ENCODE measurements around the gene LRRC8B. TPM values are rescaled to one million over a fixed set of nuclear protein-coding genes. Genes with fewer than 3 reads are reported as not detected.
A peak's percentile ranks its signal among the peaks of the same experiment; 100 is the strongest.

The LRRC8B gene
- 3.7 and 5.2 TPM in 2 replicates for polyA plus RNA-seq (2012; rRNA removed)
- polyA plus RNA-seq (2012; cell fraction: cytosol; rRNA removed), result 4.5 and 5.8 TPM in 2 replicates
- 2.7 and 4.4 TPM in 2 replicates for polyA plus RNA-seq (2012; cell fraction: nucleus; rRNA removed)

- CTCF ChIA-PET, result interaction anchor here (1.0 kb wide), 1 partner anchor 541 kb away, joined by 3 read pairs; no protein-coding TSS in a partner anchor
- Histone ChIP-seq H3F3A (replicated peaks; ENCODE audit: insufficient read depth) (peaks cover 11% of the 10 kb centered on the region), H3K79me2 (ENCODE audit: insufficient read depth) (no peaks in the 10 kb centered on the region), H3K36me3 (replicated peaks in 1 of 2; ENCODE audit: control insufficient read depth in 1 of 2, insufficient read depth in 2 of 2, low read length in 1 of 2) (peaks cover 0 to 7% of the 10 kb centered on the region in 2 experiments), H3K9me3 (no peaks in the 10 kb centered on the region), H2AFZ (ENCODE audit: low read depth) (peak within 1 kb of the TSS; percentile 96), H3K27me3 (ENCODE audit: insufficient read depth) (no peaks in the 10 kb centered on the region), H3K27ac (ENCODE audit: low read depth in 2 of 2, low read length in 1 of 2) (peak within 1 kb of the TSS in 1 of 2 experiments; percentile 90; a peak in 2 of 4 replicates), H4K20me1 (ENCODE audit: insufficient read depth) (no peaks in the 10 kb centered on the region), H3K4me2 (peak within 1 kb of the TSS; percentile 85), H3K9me2 (no peaks in the 10 kb centered on the region), H3K4me3 (ENCODE audit: low read depth in 2 of 2, low read length in 1 of 2) (peak within 1 kb of the TSS; percentile 82 to 100), H3K4me1 (ENCODE audit: control insufficient read depth in 1 of 2, insufficient read depth in 2 of 2, low read depth in 1 of 2, low read length in 1 of 2) (peaks cover 0 to 9% of the 10 kb centered on the region in 2 experiments; a peak in 2 of 4 replicates), H3K9ac (peak within 1 kb of the TSS; percentile 71)
- peak; percentile 94 for DNase-seq
- TF ChIP-seq YY1 (IDR thresholded peaks at IDR 0.05; ENCODE audit: low read depth), result peak; percentile 29; the same call in 1 of the 2 replicates
- no peak for TF ChIP-seq REST (IDR thresholded peaks at IDR 0.05; ENCODE audit: low read depth, low read length)
- peak; percentile 76 for TF ChIP-seq MXI1 (IDR thresholded peaks at IDR 0.05; ENCODE audit: low read depth, low read length)
- TF ChIP-seq FOSL2 (IDR thresholded peaks at IDR 0.05; ENCODE audit: borderline replicate concordance, low read depth), result peak; percentile 14; the same call in 1 of the 2 replicates
- TF ChIP-seq SIN3A (IDR thresholded peaks at IDR 0.05; ENCODE audit: borderline replicate concordance, low read depth, low read length), result no peak
- TF ChIP-seq TEAD4 (IDR thresholded peaks at IDR 0.05; ENCODE audit: borderline replicate concordance, insufficient read depth), result no peak
- TF ChIP-seq POLR2AphosphoS5 (IDR thresholded peaks at IDR 0.05; ENCODE audit: low read depth, low read length), result peak; percentile 61; the same call in 1 of the 2 replicates
- TF ChIP-seq NRF1 (IDR thresholded peaks at IDR 0.05; ENCODE audit: low read depth, low read length), result no peak
- TF ChIP-seq SMC3 (IDR thresholded peaks at IDR 0.05; ENCODE audit: low read depth, low read length), result no peak
- TF ChIP-seq USF1 (IDR thresholded peaks at IDR 0.05; ENCODE audit: borderline replicate concordance, low read depth), result peak; percentile 17; the same call in 1 of the 2 replicates
- peak; percentile 25; the same call in 1 of the 2 replicates for TF ChIP-seq TCF12 (IDR thresholded peaks at IDR 0.05)
- TF ChIP-seq RCOR1 (IDR thresholded peaks at IDR 0.05; ENCODE audit: low read length), result 0 out of 2 replicates have a peak, but pooled peaks have one; percentile 23
- TF ChIP-seq CHD2 (IDR thresholded peaks at IDR 0.05; ENCODE audit: low read length, partially characterized antibody), result peak; percentile 53
- peak; percentile 78; the same call in 1 of the 2 replicates for TF ChIP-seq MAX (IDR thresholded peaks at IDR 0.05; ENCODE audit: low read depth)
- POLR2A ChIA-PET, result no interaction called here
- 2% methylated on average over 26 of the region's 85 CpGs for WGBS (ENCODE audit: low lambda C conversion rate)
These were observed at the start of gene LRRC8B for GRCh38 chr1:89524369-89525168. TSS of gene LRRC8B (plus strand) at chr1:89524829. CDS start at chr1:89582651, 57,822 bp downstream.
